Endothelial cell (in vitro differentiated cells): ENCODE data around the gene PLCB2. TPM values are rescaled to one million over a fixed set of nuclear protein-coding genes. Genes with fewer than 3 reads are reported as not detected.

Experiments
- DNase-seq: peaks from one replicate; pipeline ENCODE4 v3.0.0; 2021; ENCODE audit warnings: low spot score
- H3K27ac Mint-ChIP-seq: one replicate; pipeline ENCODE4 v1.8.0; 2021; ENCODE audit warnings: mixed read lengths, inconsistent platforms; ENCODE audit not compliant: unreplicated experiment
- H3K27me3 Mint-ChIP-seq: one replicate; pipeline ENCODE4 v1.8.0; 2021; ENCODE audit warnings: mild to moderate bottlenecking, moderate library complexity, mixed read lengths, inconsistent platforms; ENCODE audit not compliant: unreplicated experiment
- H3K36me3 Mint-ChIP-seq: one replicate; pipeline ENCODE4 v1.8.0; 2021; ENCODE audit warnings: mild to moderate bottlenecking, low read depth, mixed read lengths, inconsistent platforms; ENCODE audit not compliant: unreplicated experiment
- H3K4me1 Mint-ChIP-seq: one replicate; pipeline ENCODE4 v1.8.0; 2021; ENCODE audit warnings: mild to moderate bottlenecking, mixed read lengths, inconsistent platforms; ENCODE audit not compliant: unreplicated experiment
- H3K4me3 Mint-ChIP-seq: one replicate; pipeline ENCODE4 v1.8.0; 2021; ENCODE audit warnings: mild to moderate bottlenecking, mixed read lengths, inconsistent platforms; ENCODE audit not compliant: unreplicated experiment
- H3K9me3 Mint-ChIP-seq: one replicate; pipeline ENCODE4 v1.8.0; 2021; ENCODE audit warnings: mixed read lengths, inconsistent platforms; ENCODE audit not compliant: unreplicated experiment
- CTCF ChIP-seq: fragments of 200-600 bp; sonication (generic); IDR thresholded peaks from one replicate; pipeline ENCODE4 v1.5.0; 2021; ENCODE audit warnings: antibody characterized with exemption; ENCODE audit not compliant: unreplicated experiment
- total RNA-seq: library from RNA; stranded (reverse); fragmentation: NEBNext Ultra II Directional; extraction: Animal tissue kit (Norgen Biotek cat#: 25700); gene quantifications from one replicate; pipeline ENCODE4 v1.2.1, GENCODE V29; 2021; ENCODE audit not compliant: unreplicated experiment

Gene PLCB2
- total RNA-seq, 1 donor from 2014 or later, result 71.3 TPM

DNA sequence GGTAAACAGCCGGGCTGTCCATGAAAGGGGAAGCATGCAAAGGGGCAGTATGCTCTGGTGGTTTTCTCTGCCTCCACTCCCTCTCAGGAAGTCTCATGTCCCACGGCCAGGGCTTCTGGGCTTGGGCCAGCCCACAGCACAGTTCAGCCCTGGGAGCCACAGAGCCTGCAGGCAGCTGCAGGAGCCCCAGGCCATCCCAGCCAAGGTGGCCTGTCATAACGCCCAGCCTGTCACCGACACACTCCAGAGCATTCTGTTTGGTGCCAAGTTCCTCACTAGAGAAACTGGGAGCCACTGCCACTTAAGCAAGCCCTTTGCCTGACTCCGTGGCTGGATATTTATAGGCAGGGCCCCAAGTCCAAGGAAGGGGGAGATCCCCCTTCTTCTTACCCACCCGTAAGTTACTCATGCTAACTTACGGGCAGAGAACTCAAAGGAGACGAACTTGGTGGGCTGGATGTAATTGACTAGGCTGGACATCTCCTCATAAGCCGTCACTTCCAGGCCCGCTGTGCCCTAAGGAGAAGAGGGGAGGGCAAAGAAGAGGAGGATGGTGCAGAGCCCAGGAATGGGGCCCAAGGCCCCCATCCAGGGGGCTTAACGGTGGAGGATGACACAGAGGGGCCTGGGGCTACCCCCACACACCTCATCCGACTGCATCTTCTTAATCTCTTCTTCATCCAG, 11.7 kb downstream of the PLCB2 start:
- DNase-seq, result no peak
- H3K9me3 Mint-ChIP-seq, result no peaks in the 10 kb centered on the region
- H3K4me1 Mint-ChIP-seq, result peaks cover 9% of the 10 kb centered on the region
- H3K36me3 Mint-ChIP-seq, result peaks cover 27% of the 10 kb centered on the region
- H3K27ac Mint-ChIP-seq, result no peak overlapping the region
- TF ChIP-seq CTCF, result no peak
- no peak overlapping the region for H3K4me3 Mint-ChIP-seq
- peaks cover 24% of the 10 kb centered on the region for H3K27me3 Mint-ChIP-seq

DNA sequence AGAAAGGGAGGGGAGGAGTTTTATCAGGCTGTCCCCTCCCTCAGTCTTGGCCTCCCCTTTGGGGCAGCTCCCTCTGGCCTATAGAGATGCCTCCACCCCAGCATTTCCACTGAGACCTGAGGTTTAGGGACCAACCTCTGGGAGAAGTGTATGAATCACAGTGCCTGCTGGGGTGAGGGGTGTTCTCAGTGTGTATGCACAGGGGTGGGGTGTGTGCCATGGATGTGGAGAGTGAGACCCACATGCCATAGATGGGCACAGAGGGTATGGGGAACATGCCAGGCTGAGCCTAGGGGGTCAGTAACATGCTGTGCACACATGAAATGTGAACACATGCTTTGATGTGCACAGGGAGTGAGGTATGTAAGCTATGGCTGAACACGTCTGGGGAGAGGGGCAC, 12.4 kb downstream of the PLCB2 start:
- Mint-ChIP-seq H3K9me3 (no peaks in the 10 kb centered on the region), H3K27ac (peak overlapping the region; percentile 48), H3K4me1 (peaks cover 11% of the 10 kb centered on the region), H3K4me3 (no peak overlapping the region), H3K27me3 (peaks cover 21% of the 10 kb centered on the region), H3K36me3 (peaks cover 22% of the 10 kb centered on the region)
- TF ChIP-seq CTCF, result no peak
- no peak for DNase-seq

DNA sequence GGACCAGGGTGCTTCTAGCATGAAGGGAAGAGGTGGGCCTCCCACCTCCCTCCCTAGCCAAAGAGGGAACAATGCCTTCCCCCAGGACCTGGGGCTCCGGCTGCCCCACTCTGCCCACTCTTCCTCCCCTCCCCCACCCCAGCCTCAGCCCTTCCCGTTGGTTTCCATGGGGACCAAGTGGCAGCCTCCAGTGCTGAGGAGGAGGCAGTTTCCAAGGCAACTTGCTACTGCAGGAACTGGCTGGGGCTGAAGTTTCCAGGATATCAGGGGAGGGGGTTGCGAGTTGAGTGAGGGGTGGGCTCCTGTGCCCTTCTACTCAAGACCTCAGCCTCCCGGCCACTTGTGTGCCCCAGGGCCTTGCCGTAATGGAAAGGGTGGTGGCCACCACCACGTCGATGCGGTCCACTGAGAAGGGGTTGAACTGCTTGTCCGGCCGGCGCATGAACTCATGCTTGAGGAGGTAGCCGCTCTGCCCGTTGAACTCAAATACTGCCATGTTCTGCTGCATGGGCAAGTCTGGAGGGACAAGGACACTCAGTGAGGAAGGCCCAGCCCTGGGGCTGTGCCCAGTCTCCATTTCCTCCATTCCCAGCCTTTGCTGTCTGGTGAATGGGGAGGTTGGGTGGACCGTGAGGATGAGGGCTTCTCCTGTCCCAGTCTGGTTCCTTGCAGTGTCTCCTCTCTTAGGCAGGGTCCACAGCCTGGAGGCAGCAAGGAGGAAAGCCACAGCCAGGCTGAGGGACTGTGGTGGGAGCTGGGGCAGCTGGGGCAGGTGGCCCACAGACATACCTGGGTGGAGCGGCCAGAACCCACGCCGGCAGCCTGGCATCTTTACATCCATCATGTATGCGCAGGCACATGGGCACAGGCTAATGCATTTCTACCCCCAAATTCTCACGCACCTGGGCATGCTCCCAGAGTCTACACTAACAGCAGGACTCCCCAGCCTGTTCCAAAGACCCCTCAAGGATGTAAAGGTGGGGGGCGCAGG, 13.5 kb downstream of the PLCB2 start:
- Mint-ChIP-seq H3K36me3 (peaks cover 15% of the 10 kb centered on the region), H3K4me1 (peaks cover 11% of the 10 kb centered on the region), H3K9me3 (no peaks in the 10 kb centered on the region), H3K27me3 (peaks cover 23% of the 10 kb centered on the region), H3K27ac (no peak overlapping the region), H3K4me3 (no peak overlapping the region)
- no peak for TF ChIP-seq CTCF
- DNase-seq, result no peak

DNA sequence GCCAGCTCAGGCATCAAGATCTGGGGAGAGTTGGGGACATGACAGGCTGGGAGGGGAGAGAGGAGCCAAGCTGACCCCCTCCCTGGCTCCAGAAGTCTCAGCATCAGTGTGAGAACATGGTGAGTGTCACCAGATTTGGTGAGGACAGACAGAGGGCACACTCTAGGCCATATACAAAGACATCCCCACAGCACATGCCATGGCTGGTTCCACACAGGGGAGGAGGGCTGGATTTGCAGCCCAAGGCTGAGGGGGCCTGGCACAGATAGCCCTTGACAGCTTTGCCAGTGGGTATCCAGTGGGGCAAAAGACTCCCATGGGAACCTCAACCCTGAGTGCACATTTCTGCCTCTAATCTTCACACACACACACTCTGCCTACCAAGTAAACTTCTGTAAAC, 14.7 kb downstream of the PLCB2 start:
- H3K4me1 Mint-ChIP-seq, result peaks cover 11% of the 10 kb centered on the region
- no peak overlapping the region for H3K27ac Mint-ChIP-seq
- TF ChIP-seq CTCF, result no peak
- DNase-seq, result no peak
- peaks cover 10% of the 10 kb centered on the region for H3K36me3 Mint-ChIP-seq
- peaks cover 22% of the 10 kb centered on the region for H3K27me3 Mint-ChIP-seq
- H3K4me3 Mint-ChIP-seq, result no peak overlapping the region
- H3K9me3 Mint-ChIP-seq, result no peaks in the 10 kb centered on the region
